GM18511 (cell line): ENCODE results near the gene PGAP2.
"Not testable (repeated sequence)": the region's sequence is repeated elsewhere in the genome, so short reads cannot be mapped to it uniquely, and the experiment has no call there.

Source experiments
- ATAC-seq: cut with Tn5 transposase; IDR thresholded peaks from one replicate; pipeline ENCODE4 v1.9.1; 2021; ENCODE audit warnings: mild to moderate bottlenecking, moderate library complexity; ENCODE audit not compliant: unreplicated experiment

PGAP2 gene

DNA sequence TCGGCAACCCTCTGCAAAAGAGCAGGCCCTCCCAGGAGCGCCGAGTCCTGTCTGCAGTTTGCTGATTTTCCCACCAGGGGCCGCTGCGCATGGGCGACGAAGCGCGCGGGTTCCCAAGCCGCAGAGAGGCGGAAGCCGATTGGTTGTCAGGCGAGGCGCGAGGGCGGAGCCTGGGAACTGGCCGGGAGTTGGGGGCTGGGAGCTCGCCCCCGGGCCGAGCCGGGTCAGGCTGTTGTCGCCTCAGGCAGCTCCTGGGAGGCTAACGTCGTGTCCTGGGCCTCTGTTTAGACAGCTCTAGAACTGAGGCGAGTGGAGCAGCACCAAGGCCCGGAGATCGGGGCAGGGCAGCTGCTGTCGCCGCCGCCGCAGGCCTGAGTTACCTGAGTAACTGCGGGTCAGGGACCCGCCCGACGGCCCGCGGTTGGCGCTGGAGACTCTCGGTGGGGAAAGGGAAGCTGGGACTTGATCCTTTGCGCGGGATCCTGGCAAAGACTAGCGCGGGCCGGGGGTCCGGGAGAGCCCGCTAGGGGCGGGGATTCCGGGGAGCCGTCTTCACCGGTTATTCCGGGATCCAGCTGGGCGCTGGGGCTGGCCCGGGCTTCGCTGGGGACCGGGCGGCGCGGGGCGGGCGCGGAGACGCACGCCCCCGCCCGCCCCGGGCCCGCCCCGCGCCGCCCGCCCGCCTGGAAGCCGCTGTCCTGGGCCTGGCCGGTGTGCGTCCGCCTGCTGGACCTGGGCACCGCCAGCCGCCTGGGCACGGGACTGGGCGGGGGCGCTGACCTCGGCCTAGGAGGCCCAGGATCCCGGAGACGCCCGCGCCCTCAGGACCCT, 46.8 kb downstream of the PGAP2 start, which contains the start of gene STIM1:
STIM1 (plus strand) TSS at position 688 of the 831 bp plus-strand sequence. CDS start 607 bp downstream, outside the sequence.
- peak; percentile 71 for ATAC-seq

DNA sequence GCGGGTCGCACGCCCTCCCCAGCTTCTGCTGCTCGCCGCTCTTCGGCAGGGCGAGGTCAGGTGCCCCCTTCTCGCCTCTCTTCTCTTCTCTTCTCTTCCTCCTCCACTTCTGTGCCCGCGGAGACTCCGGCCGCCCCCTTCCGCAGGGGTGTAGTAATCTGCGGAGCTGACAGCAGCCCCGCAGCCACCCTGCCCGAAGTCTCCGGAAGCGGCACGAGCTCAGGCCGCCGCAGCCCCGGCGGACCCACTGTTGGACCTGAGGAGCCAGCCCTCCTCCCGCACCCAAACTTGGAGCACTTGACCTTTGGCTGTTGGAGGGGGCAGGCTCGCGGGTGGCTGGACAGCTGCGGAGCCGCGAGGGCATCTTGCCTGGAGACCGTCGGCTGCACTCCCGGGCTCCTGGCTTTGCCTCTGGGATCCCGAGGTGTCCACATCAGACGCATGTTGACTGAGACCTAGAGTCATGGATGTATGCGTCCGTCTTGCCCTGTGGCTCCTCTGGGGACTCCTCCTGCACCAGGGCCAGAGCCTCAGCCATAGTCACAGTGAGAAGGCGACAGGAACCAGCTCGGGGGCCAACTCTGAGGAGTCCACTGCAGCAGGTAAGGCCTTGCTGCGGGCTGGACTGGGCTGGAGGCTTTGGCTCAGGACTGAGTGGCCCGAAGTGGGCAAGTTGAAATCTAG, 47.6 kb downstream of the PGAP2 start:
- ATAC-seq = peak; percentile 16

DNA sequence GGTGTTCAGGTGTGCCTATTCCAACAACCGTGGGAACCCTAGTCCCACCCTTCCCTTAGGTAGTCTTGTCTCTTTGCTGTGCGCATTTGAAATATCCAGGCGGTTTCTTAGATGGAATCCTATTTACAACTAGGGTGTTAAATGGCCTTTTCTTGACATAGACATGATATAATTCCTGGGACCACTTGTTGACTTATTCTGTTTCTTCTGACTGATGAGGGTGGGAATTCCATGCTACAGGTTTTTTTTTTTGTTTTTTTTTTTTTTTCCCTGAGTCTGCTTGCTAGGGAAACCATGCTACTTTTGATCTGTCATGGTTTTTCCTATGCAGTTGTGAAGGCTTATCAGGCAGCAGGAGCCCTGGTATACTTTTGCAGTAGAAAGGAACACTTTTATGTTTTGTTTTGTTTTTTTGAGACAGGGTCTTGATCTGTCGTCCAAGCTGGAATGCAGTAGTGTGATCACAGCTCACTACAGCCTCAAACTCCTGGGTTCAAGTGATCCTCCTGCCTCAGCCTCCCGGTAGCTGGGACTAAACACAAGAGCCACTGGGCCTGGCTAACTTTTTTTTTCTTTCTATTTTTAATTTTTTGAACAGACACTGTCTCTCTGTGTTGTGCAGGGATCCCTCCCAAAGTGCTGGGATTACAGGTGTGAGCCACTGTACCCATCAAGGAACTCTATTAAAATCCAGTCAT, 48.6 kb downstream of the PGAP2 start:
- no peak for ATAC-seq

DNA sequence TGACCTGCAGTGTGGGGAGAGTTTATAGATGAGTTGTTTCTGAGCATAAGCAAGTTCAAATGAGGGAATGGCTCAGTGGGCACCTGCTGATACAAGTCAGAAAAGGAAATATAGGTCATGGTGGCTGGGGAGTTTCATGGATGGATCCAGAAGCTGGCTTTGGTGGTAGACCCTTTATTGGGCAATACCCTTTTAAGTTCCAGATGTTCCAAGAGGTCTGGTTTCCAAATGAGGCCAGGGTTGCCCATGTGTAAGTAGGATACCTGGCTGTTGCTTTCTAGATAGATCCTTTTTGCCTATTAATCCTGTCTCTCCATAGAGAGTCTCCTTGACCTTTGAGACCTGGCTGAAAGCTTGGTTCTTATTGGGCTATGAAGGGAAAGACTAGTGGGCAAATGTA, 49.3 kb downstream of the PGAP2 start:
- no peak for ATAC-seq

DNA sequence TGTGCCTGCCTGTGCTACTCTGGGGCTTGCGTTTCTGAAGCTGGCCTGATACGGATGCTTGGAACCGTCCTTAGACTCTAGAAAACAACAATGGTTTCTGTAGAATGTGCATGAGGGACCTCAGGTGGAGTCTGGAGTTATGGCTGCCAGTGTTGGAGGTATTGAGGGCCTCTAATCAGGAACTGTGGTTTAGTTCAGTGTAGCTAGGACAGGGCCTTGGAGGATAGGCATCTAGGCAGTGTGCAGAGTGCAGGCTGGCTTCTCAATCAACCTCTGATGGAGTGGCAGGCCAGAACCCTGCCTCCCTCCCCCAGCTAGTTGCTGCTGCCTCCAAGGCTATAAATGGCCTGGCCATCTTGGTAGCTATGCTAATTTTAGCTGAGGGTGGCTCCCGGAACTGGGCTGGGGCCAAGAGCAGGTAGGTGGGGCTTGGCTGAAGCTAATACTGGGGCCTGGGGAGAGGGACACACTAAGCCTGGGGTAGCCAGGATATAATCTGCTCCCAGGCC, 51.1 kb downstream of the PGAP2 start:
- peak; percentile 44 for ATAC-seq

DNA sequence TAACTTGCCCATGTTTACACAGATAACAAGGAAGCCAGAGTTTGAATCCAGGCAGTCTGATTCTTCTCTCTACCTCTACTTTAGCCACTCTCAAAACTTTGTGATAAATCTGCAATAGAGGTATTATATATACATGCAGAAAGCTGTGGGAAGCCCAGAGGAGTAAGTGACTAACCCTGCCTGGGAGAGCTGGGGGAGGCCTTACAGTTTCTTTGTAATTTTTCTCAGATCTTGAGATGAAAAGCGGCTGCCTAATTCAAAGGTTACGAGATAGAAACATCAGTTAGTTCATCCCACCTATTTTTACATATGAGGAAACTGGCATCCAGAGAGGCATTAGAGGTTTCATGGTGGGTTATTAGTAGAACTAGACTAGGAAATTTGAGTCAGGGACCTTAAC, 52.0 kb downstream of the PGAP2 start:
- no peak for ATAC-seq

DNA sequence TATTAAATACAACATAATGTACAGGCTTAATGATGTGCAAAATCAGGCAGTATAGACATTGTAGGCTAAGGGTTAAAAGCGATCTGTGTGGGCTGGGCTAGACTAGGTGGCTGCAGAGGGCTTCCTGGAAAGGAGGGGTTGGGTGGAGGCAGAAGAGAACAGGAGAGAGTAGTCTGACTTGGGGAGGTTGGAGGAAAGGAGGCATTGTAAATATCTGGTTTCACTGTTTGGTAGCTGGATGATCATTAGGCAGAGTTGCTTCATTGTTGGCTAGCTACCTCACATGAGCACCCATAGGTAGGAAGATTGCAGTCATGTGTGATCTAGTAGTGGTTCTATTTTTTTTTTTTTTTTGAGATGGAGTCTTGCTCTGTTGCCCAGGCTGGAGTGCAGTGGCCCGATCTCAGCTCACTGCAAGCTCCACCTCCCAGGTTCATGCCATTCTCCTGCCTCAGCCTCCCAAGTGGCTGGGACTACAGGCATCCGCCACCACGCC, 52.6 kb downstream of the PGAP2 start:
- ATAC-seq = not testable (repeated sequence)

DNA sequence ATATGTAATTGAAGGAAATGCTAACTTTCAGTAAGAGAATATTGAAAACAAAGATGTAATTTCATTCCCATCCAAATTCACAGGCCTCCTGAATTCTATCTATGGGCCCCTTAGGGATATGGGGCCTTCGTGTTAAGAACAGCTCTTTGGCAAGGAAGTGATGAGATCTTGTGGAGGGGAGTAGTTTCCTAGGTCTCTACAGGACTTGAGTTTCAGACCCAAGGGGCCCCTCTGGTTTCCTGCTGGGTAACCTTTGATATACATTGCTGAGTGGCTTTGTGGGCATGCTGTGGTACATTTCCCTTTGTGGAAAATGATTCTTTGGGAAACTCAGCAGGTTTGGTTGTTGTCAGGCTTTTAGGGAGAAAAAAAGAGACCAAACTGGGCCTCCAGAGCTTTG, 53.3 kb downstream of the PGAP2 start:
- ATAC-seq = no peak

DNA sequence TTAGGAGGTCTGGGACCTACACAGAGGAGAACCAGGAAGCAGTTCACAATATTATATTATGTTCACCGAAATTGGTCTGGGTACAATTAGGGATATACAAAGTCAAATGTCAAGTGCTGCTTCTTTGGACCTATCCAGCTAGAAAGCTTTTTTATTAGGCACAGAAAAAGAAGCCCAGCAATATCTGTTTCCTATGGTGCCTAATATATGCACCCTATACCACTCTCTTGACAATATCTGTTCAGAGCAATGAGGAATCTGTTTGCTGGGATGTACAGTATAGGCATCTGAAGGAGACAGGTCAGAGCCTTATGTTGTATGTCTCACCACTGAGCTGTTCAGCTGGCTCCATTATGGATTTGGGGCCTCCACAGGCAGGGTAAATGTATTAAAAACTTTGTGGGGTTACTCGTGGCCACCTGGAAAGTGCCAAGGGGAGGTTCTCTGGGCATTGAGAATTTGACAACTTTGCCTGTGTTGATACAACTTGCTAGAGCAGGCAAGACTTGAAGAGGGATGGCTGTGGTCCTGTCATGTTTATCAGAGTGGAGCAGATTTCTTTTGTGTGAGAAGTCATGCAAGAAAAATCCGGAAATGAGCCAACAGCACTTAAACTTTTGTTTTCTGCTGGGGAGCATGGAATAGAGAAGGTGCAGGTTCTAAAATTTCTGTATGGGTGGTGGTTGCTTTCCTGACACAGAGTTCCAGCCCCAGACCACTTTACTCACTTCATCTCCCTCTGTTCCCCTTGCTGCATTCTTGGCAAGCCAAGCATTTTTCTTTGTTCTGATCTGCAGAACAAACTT, 57.2 kb downstream of the PGAP2 start:
- ATAC-seq = peak; percentile 32

DNA sequence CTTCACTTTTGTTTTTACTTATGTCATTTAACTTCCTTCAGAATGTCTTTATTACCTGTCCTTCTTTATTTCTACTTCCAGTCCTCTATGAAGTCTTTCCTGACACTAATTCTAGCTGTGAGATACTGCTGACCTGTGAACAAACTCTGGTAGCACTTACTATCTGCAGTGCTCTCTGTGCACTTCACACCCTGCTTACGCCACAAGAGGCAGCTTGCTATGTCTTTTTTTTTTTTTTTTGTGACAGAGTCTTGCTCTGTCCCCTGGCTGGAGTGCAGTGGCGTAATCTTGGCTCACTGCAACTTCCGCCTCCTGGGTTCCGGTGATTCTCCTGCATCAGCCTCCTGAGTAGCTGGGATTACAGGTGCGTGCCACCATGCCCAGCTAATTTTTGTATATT, 57.8 kb downstream of the PGAP2 start:
- peak; percentile 52 for ATAC-seq

DNA sequence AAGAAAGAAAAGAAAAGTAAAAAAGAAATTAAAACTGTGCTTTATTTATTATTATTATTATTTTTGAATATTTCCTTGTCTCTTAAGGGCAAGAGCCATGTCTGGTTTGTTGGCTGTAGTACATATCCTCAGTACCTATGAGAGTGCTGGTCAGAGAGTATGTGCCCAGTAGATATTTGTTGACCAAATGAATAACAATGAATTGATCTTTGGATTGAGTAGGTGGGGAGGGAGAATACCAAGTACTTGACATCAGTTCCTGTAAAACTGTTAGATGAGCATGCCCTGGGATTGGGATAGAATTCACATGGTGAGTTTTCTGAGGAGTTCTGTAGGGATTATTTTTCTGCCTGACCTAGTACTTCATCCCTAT, 58.5 kb downstream of the PGAP2 start:
- no peak for ATAC-seq

DNA sequence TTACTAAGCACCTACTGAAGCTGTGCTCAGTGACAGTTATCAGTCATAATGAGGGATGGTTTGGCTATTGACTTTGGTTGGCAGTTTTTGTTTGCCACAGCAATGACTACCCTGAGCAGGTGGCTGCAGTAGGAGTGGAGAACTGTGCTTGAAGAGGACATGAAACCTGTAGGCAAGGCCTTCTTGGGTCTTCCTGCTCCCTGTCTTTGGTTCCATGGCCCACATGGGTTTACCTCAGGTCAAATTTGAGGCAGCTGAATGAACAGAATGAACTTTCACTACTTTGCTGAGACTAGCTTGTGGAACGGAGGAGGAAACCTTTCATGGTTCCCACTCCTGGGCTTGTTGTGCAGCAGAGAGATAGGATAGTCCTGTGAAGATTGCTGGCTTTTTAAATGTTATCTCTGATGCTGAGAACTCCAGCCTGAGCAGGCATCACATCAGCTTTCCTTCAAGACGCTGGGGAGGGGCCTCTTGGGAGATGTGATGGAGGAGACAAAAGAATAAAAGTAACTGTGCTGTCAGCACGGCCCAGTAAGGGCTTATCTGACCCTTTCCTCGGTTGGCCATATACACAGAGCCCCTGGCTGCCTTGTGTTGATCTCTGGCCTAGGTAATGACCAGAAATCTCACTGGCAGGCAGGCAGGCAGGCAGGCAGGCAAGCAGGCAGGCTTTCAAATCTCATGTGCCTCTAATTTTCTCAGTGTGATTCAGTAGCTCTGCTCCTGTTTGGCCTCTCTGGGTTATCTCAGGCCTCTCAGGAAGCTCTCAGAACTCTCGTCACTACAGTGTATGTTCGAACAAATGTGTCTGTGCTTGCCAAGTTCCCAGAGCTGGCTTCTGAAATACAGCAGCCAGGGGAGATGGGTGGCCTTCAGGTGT, 59.1 kb downstream of the PGAP2 start:
- peak; percentile 75 for ATAC-seq

DNA sequence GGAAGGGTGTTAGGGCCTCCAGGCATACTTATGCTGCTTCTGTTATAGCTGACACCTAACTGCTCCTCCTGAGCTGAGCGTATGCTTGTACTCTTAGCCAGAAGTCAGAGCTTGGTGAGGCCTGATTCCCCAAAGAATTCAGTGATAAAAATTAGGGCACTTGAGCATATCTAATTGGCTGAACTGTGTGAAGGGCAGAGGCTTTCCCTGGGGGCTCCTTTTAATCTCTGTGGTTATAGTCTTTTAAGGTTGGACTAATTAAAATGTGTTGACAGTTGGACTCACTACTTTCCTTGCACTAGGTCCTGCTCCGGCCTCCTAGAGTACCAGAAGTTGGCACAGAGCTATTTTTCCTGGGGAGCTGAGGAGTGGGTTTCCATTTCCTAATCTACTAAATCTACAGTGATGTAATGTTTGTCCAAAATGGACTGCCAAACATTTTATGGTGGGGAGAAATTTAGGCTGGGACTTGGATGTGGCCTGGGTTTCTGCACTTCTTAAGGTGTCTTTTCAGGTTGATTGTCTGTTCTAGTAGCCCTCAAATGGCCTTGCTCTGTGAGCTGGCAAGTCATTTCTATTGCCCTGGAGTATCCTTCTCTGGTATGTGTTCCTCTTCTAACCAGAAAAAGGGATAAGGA, 65.5 kb downstream of the PGAP2 start:
- ATAC-seq = no peak
